ENCODE measurements around the gene SLC39A11. TPM values are rescaled to one million over a fixed set of nuclear protein-coding genes. Genes with fewer than 3 reads are reported as not detected.

SLC39A11 gene
- total RNA-seq, 1 experiment from 2014 or later, result 46.4 TPM

DNA sequence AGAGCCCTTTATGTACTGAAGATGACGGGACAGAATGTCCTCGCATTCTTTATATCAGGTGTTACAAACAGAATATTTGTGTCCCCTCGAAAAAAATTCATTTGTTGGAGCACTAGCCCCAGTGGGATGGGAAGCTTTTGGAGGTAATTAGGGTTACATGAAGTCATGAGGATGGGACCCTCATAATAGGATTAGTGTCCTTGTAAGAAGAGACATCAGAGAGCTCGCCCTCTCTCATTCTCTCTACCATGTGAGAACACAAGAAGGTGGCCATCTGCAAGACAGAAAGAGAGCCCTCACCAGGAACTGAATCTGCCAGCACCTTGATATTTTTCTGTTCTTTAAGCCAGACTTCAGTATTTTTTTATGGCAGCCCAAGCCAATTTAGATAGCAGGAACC lies 72.4 kb downstream of the SLC39A11 start:
- H3K27me3 ChIP-seq (ENCODE audit: insufficient read depth, low read length), result no peaks in the 10 kb centered on the region
- no peaks in the 10 kb centered on the region for H3K9me2 ChIP-seq (ENCODE audit: insufficient read depth)
- 0 out of 4 replicates have a peak, but pooled peaks cover 0 to 7% of the 10 kb centered on the region in 2 experiments for H3K36me3 ChIP-seq (ENCODE audit: control insufficient read depth in 1 of 2, insufficient read depth in 2 of 2, low read length in 2 of 2)
- H3K79me2 ChIP-seq (ENCODE audit: insufficient read depth, low read length), result no peaks in the 10 kb centered on the region
- no peaks in the 10 kb centered on the region for H4K20me1 ChIP-seq (ENCODE audit: insufficient read depth)
- no peak overlapping the region for H3K4me3 ChIP-seq (replicated peaks in 1 of 2; ENCODE audit: low read depth in 1 of 2, low read length in 2 of 2)
- no peaks in the 10 kb centered on the region for H3K9me3 ChIP-seq (ENCODE audit: control insufficient read depth in 1 of 2, insufficient read depth in 1 of 2, low read depth in 1 of 2, low read length in 2 of 2)
- no TSS peak for BruUV-seq (replicated peaks)
- intact Hi-C loops (cut with micrococcal nuclease), result no loop called here
- ATAC-seq, result no peak
- H3K4me2 ChIP-seq (ENCODE audit: low read length), result no peak overlapping the region
- no peak for DNase-seq (ENCODE audit: low read depth, low spot score)
- H3K9ac ChIP-seq (ENCODE audit: low read length), result no peak overlapping the region
- POLR2A ChIA-PET, result no interaction called here
- no peak for TF ChIP-seq CTCF (IDR thresholded peaks at IDR 0.05 in 2 of 3, conservative IDR thresholded peaks at IDR 0.05 in 1 of 3; ENCODE audit: borderline replicate concordance in 1 of 3, insufficient read depth in 1 of 3, low read depth in 2 of 3, low read length in 2 of 3)
- no peak for TF ChIP-seq ZNF274 (IDR thresholded peaks at IDR 0.05; ENCODE audit: low read depth, low read length)
- TF ChIP-seq REST (IDR thresholded peaks at IDR 0.05; ENCODE audit: low read depth), result no peak
- no peak for TF ChIP-seq SP1 (IDR thresholded peaks at IDR 0.05; ENCODE audit: low read depth)
- TF ChIP-seq ZFX (IDR thresholded peaks at IDR 0.05), result no peak
- TF ChIP-seq EZH2phosphoT487 (IDR thresholded peaks at IDR 0.05; ENCODE audit: borderline replicate concordance), result no peak
- no peak for TF ChIP-seq CEBPB (IDR thresholded peaks at IDR 0.05; ENCODE audit: low read depth)
- no peak for TF ChIP-seq FOSL1 (IDR thresholded peaks at IDR 0.05; ENCODE audit: low read depth)
- TF ChIP-seq EGR1 (IDR thresholded peaks at IDR 0.05; ENCODE audit: low read depth), result no peak
- no peak for TF ChIP-seq POLR2A (IDR thresholded peaks at IDR 0.05; ENCODE audit: borderline replicate concordance, extremely low read depth, insufficient read depth, insufficient read length)
- TF ChIP-seq ELF1 (IDR thresholded peaks at IDR 0.05; ENCODE audit: borderline replicate concordance, low read depth), result no peak
- TF ChIP-seq SIN3A (IDR thresholded peaks at IDR 0.05; ENCODE audit: low read depth), result no peak
- TF ChIP-seq YY1 (IDR thresholded peaks at IDR 0.05; ENCODE audit: extremely low read depth, insufficient replicate concordance, low read depth, low read length), result no peak
- no peaks in the 10 kb centered on the region for H3K4me1 ChIP-seq (ENCODE audit: control insufficient read depth in 1 of 2, insufficient read depth in 2 of 2, low read length in 2 of 2)
- no peak overlapping the region for H2AFZ ChIP-seq (ENCODE audit: low read depth, low read length, poor library complexity, severe bottlenecking)
- RAD21 ChIA-PET (ENCODE audit: low non-redundant PET in 1 of 2, low total read pairs in 2 of 2, uncharacterized antibody in 2 of 2, unreplicated experiment in 2 of 2), result no interaction called here
- CTCF ChIA-PET, result no interaction called here
- H3K27ac ChIP-seq (ENCODE audit: low read depth, low read length), result no peak overlapping the region
